Measurements from ENCODE around the gene ACER1.
A peak's percentile ranks its signal among the peaks of the same experiment; 100 is the strongest.
"Not testable (repeated sequence)": the region's sequence is repeated elsewhere in the genome, so short reads cannot be mapped to it uniquely, and the experiment has no call there.

Gene ACER1

DNA sequence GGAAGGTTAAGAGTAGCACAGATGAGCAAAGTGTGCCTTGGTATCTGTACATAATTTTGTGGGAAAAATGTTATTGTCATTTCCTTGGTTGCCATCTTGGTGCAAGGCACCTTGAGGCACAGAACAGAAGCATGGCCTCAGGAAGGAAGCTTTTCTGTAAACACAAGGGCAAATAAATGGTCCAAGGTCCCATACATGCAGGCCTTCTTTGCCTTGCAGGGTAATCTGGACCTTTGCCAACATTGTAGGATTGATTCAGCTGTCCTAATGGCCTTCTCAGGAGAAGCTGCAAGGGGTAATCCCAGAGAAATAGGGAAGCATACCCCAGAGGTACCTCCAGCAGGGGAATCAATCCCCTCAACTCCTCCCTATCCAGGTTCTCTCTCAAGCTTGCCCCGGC, 44.7 kb downstream of the ACER1 start:
- no peak for DNase-seq (ENCODE audit: low read depth)

DNA sequence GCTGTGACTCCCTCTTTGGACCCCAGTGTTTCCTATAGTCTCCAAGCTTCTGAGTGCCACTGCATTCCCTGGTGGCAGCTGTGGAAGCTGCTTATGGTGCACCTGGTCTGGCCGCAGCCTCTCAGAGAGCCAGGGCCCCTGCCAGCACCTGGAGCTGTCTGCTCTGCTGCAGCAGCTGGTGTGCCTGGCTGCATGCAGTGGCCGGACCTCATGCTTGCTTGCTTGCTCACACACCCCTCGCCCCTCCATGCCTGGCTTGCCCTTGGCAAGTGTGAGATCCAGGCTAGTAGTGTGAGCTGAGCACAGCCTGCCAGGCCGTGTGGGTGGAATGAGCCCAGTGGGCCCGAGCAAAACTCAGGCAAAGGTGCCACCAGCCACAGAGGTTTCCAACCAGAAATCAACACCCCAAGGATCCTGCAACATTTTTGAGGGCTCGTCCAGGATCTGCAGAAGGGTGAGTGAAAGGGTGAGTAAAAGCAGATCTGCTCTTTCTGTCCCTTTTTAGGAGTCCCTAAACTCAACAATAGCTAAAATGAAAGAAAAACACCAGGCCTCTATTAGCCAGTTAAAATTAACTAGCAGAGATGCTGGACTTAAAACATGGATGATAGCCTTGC, 46.0 kb downstream of the ACER1 start:
- DNase-seq (ENCODE audit: low read depth) = no peak

DNA sequence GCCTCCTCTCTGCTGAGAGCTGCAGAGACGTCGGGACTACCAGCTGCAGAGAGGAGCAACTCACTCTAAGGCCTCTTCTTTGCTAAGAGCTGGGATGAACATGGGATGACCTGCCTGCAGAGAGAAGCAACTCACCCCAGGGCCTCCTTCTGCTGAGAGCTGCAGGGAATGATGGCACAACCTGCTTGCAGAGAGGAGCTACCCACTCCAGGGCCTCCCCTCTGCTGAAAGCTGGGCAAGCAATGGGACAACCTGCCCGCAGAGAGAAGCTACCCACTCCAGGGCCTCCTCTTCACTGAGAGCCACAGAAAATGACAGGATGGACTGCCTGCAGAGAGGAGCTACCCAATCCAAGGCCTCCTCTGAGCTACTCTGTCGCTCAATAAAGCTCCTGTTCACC, 46.7 kb downstream of the ACER1 start:
- DNase-seq (ENCODE audit: low read depth) = no peak

DNA sequence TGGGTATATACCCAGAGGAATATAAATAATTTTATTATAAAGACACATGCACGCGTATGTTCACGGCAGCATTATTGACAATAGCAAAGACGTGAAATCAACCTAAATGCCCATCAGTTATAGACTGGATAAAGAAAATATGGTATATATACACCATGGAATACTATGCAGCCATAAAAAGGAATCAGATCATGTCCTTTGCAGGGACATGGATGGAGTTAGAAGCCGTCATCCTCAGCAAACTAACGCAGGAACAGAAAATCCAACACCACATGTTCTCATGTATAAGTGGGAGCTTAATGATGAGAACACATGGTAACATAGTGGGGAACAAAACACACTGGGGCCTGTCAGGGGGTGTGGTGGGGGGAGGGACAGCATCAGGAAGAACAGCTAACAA, 51.0 kb downstream of the ACER1 start:
- not testable (repeated sequence) for DNase-seq (ENCODE audit: low read depth)

DNA sequence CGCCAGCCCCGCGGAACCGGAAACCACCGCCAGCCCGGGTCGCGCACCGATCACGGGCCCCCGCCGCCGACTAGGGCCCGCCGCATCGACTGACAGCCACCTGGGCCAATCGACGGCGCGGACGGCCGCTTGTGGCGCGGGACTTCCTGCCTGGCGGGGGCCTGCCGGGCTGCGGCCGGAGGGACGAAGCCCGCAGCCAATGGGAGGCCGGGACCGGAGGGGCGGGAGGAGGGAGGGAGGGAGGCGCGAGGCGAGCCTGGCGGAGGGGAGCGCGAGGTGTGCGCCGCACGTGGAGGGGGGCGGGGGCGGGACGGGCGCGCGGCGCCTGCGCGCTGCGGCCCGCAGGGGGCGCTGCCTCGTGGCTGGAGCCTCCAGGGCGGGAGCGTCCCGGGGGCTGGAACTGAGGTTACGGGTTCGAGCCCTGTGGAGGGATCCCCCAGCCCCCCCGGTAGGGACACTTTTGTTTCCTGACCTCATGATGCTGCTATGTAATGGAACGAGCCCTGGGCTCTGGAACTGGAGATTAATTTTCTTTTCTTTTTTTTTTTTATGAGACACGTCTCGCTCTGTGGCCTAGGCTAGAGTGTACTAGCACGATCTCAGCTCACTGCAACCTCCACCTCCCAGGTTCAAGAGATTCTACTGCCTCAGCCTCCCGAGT, 53.4 kb downstream of the ACER1 start, which contains the start of gene MLLT1:
MLLT1 (minus strand) TSS at position 45 of the 661 bp plus-strand sequence. CDS start 191 bp downstream, outside the sequence.
- DNase-seq (ENCODE audit: low read depth) = peak; percentile 92

GRCh38 chr19:6279620-6279930, 53.8 kb downstream of the ACER1 start:
- DNase-seq (ENCODE audit: low read depth) = no peak

- DNase-seq (ENCODE audit: low read depth) = no peak
These were observed 54.4 kb downstream of the ACER1 start for GRCh38 chr19:6278740-6279619.

- no peak for DNase-seq (ENCODE audit: low read depth)
These were observed 55.4 kb downstream of the ACER1 start for GRCh38 chr19:6278051-6278450.

DNA sequence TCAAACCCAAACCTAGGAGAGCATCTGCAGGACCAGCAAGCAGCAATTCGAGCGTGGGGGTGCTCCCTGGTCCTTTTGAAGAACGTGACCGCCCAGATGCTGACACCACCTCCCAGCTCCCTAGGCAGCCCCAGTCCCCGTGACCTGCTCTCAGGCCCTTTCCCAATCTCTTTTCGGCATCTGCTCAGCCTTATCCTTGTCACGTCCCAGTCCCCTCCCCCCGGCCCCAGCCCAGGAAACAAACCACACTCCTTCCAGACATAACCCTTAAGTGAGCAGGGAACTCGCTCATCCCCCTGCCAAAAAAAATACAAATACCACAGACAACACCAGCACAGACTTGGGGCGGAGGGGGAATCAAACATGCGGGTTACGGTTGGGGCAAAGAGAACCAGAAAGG, 57.0 kb downstream of the ACER1 start:
- DNase-seq (ENCODE audit: low read depth) = no peak

GRCh38 chr19:6275170-6275744, 58.2 kb downstream of the ACER1 start:
- no peak for DNase-seq (ENCODE audit: low read depth)

GRCh38 chr19:6274756-6275155, 58.7 kb downstream of the ACER1 start:
- DNase-seq (ENCODE audit: low read depth) = no peak

DNA sequence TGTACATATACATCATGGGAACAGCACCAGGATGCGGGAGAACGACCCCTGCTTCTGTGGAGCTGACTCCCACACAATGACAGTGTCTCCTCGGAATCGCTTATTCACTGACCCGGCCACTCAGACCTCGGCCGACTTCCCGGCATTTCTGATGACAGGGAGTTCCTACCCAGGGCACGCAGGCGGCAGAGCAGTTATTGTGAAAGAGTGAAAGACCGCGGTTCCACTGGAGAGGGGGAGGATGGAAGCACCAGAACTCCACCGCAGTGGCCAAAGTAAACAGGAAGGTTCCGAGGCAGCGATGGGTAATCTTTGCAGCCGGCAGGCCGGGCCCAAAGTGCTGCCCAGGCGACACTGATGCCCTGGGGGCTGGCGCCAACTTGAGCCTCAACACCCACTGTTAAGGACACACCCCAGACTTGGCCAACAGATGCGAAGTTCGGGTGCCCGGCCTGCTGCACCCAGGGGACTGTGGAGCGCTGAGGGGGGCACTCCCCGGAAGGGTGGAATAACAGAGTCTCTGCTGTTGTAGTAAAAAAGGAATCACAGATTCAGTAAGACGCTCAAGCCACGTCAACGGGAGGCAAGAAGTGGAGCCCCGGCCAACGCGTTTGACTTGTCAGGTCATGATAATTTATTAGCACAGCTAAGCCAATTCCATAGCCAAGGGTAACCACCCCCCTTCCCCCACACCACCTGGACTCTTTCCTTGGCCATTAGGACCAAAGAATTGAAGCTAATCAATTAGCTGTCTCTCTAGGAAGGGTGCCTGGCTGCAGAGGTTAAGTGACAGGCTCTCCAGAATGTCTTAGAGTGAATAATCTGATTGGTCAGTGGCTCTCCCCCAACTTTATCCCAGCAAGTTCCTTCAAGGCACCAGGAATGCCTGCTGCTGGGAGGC, 59.5 kb downstream of the ACER1 start:
- DNase-seq (ENCODE audit: low read depth) = no peak

- DNase-seq (ENCODE audit: low read depth) = no peak
These were observed 60.4 kb downstream of the ACER1 start for GRCh38 chr19:6272913-6273600.

GRCh38 chr19:6272411-6272791, 61.0 kb downstream of the ACER1 start:
- no peak for DNase-seq (ENCODE audit: low read depth)

DNA sequence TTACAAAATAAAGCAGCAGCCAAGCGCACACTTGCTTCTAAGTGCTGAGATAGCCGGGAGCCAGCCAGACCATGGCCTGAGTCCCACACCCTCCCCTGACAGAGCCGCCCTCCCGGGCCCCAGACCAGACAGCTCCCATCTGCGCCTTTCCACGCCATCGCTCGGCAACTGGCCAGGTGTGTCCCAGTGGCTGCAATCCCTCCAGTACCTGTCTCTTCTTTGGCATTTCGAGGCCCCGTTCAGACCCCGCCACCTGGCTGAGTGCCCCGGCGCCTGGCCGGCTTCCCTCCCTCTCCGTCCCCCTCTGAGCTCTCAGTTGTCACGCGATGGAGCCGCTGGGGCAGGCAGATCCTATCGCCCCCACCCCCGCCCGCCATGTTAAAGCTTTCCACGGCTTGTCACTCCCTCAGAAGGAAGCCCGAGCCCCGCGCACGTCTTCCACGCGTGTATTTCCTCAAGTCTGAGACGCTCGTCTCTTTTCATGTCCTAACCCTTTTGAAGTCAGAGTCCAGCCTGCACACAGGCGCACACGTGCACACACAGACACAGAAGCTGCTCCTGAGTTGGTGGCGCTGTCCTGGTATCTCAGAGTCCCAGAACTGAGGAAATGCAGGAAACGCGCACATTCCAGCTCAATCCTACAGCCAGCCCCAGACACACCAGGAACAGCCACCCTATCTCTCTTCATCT, 61.5 kb downstream of the ACER1 start:
- no peak for DNase-seq (ENCODE audit: low read depth)

DNA sequence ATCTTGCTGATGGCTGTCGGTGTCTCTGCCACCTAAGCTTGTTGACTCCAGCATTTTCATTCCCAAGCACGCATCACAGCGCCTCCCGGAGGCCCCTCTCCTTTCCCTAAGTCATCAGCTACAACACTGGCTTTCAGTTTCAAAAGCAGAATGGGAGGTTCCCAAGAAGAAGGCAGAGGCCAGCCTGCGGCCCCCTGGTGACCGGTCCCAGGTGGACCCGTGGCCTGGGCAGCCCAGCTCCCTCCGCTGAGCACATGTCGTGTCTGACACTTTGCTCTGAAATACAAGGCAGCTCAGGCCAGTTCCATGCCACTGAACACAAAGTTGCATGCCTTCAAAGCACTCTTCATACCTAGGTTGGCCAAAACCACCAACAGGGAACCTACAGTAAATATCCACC, 62.2 kb downstream of the ACER1 start:
- DNase-seq (ENCODE audit: low read depth) = no peak

- DNase-seq (ENCODE audit: low read depth) = no peak
These were observed 62.6 kb downstream of the ACER1 start for GRCh38 chr19:6270822-6271221.

- no peak for DNase-seq (ENCODE audit: low read depth)
These were observed 63.2 kb downstream of the ACER1 start for GRCh38 chr19:6270076-6270745.

DNA sequence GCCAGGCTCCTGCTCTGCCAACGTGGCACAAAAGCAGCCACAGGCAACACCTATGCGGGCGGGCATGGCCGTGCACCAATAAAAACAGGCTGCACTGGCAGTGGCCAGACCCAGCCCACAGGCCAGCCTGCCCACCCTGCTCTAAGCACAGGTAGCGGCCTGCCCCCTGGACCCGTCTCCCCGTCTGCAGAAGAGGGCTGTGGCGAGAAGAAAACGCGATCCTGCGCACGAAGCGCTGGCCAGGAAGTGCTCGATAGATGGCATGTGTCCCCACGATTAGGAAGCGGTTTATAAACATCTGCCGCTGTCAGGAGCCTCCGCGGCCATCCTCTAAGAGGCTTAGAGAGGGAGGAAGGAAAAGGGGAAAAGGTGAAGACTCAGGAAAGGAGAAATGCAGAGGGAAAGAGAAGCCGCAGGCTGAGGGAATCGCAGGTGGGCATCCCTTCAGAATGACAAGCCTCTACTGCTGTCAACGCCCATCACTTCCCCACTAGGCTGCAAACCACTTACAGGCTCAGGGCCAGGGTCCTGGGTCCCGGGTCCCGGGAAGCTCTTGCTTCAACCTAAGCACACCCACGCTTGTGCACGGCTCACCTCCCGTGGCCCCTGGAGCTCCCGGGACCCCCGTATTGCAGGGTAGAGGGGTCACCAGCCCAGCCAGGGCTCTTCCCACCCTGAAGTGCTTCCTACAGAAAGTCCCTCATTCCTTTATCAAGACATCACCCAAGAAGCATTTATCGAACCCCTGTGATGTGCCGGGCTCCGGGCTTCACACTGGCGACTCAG, 64.1 kb downstream of the ACER1 start:
- DNase-seq (ENCODE audit: low read depth) = no peak
